ENCODE data around the gene SV2C.
A peak's percentile ranks its signal among the peaks of the same experiment; 100 is the strongest.
"Not testable (repeated sequence)": the region's sequence is repeated elsewhere in the genome, so short reads cannot be mapped to it uniquely, and the experiment has no call there.

Gene SV2C

DNA sequence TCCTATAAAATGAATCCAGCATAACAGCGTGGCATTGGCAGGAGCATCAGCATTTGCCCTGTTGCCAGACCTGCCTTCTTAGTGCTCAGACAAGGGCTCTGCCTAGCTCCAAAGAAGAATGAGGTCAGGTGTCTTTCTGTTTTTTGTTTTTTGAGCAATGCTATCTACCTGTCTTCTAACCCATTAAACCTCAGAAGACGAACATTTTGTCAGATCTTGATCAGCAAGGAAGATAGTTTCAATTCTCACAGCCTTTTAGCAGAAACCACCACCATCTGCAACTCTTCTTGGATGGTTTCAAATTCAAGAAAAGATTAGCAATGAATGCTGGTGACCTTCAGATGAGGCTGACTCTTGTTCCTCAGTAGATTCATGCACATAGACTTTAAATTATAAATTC, 216.4 kb downstream of the SV2C start:
- DNase-seq (ENCODE audit: low spot score): no peak

DNA sequence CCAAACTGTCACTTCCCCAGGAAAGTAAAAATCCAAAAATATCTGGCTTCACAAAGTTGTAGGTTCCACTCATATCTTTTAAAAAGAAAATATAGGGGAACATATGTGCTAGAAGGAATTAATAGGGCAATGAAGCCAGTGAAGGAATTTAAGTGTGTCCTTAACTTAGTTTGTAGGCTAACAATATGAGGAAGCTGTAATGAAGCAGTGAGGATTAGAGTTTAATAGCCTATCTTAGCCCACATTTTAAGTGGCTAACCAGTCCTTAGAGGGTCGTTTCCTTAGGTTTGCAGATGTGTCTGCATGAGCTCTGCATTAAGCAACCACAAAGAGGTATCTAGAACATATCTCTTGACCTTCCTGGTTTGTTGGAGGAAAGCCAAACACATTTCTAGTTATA, 218.7 kb downstream of the SV2C start:
- not testable (repeated sequence) for DNase-seq (ENCODE audit: low spot score)

DNA sequence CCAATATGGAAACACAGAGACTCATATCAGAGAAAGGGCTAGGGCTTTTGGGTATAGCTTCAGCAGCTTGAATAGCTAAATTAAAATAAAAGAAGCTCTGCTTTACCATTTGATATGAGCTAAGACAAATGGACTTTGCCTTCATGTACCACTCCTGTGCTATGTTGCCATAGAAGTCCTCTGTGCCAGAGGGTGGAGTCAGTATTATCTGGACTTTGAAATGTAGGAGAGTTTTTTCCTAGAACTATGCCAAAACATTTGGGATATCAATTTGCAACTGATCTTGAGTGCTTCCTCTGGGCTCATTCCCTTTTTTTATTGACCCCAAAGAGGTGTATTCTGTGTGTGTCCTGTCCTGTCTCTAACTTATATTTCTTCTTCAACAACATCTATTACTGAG, 219.5 kb downstream of the SV2C start:
- not testable (repeated sequence) for DNase-seq (ENCODE audit: low spot score)

GRCh38 chr5:76303921-76304320, 220.7 kb downstream of the SV2C start:
- DNase-seq (ENCODE audit: low spot score): peak; percentile 24

DNA sequence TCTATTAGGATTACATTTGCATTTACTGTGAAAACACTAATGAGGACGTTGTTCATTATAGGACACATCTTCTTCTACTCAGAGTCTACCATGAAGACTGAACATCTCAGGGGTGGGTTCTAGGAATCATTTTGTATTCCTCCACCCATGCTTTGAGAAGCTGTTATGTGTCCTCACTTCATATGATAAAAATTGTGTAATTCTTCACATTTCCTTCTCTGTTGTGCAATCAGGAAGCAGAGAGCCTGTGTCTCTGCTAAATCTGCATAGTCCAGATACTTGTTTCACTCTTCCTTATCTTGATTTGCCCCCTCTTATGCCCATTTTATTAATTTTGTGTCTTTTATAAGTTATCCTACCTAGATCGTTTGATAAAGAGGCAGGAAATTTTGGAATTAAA, 222.1 kb downstream of the SV2C start:
- no peak for DNase-seq (ENCODE audit: low spot score)

- DNase-seq (ENCODE audit: low spot score): no peak
These were observed 222.6 kb downstream of the SV2C start for GRCh38 chr5:76305775-76306174.

DNA sequence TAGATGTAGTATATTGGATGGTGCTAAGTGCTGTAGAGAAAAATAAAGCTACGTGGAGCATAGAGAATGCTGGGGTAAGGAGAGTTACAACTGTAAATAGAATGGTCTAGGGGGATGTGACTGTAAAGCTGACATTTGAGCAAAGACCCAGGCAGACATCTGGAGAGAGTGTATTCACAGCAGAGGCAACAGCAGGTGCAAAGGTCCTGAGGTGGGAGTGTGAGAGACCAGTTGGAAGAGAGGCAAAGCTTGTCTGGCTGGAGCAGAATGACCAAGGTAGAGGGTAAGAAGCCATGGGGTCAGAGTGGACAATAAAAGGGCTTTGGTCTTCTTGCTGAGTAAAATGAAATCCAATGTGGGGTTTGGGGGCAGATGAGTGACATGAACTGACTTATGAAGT, 227.0 kb downstream of the SV2C start:
- DNase-seq (ENCODE audit: low spot score): no peak

- DNase-seq (ENCODE audit: low spot score): no peak
These were observed 229.6 kb downstream of the SV2C start for GRCh38 chr5:76312783-76313182.

DNA sequence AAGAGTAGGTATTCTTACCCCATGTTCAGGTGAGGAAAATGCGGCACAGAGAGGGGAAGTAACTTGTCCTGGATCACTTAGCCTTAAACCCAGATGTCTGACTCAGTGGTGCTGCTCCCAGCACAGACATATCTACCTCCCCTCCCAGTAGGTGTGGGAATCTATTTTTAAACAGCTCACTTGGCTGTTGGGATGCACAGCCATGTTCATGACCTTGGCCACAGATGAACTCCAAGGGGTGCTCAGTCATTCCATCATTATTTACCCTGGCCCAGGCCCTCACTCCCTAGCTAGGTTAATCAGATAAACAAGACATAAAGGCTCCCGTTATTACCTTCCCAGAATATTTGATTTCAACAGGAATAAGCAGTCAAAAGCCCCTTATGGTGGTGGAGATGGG, 231.5 kb downstream of the SV2C start:
- DNase-seq (ENCODE audit: low spot score): no peak

DNA sequence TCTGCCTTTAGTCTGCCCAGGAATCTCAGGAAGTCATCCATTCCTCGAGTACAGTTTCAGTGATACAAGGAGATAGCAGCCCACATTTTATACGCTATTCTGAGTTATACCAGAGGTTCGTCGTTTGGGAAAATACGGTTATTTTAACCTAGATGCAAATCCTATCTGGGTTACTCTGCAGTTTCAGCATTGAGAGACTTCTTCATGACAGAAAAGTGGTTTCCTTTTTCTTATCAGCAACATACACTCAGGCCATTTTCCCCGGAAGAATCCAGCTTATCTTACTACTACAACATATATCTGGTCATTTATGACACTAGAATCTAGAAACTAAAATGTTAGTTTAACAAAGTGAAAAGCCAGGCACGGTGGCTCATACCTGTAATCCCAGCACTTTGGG, 236.5 kb downstream of the SV2C start:
- DNase-seq (ENCODE audit: low spot score): no peak

GRCh38 chr5:76323494-76323893, 240.3 kb downstream of the SV2C start:
- DNase-seq (ENCODE audit: low spot score): not testable (repeated sequence)

GRCh38 chr5:76325326-76325725, 242.1 kb downstream of the SV2C start:
- no peak for DNase-seq (ENCODE audit: low spot score)

DNA sequence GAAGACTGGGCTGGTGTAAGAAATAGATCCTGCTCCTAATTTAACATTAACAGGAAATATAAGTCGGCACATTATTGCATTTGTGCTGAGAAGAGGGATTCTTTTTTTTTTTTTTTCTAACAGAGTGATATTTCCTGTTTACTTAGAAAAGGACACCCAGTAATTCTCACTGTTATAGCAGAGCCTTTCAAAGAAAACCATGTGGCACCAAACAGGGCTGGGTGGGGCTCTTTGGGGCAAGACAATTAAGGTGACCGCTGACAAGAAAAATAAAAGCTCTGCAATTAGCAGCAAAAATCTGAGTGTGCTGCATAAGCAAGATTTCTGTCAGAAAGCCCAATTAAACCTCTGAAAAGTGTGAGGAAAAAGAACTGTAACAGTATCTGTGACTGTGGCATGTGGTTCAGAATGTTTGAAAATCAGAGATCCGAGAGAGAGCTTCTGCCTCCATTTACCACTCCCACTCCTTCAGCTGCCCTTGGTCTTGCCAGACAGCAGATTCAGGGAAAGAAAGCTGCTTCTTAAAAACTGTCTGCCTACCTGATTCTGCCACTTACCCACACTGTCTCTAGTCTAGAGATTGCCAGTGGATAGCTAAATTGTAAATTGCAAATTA, 242.8 kb downstream of the SV2C start:
- DNase-seq (ENCODE audit: low spot score): peak; percentile 60

DNA sequence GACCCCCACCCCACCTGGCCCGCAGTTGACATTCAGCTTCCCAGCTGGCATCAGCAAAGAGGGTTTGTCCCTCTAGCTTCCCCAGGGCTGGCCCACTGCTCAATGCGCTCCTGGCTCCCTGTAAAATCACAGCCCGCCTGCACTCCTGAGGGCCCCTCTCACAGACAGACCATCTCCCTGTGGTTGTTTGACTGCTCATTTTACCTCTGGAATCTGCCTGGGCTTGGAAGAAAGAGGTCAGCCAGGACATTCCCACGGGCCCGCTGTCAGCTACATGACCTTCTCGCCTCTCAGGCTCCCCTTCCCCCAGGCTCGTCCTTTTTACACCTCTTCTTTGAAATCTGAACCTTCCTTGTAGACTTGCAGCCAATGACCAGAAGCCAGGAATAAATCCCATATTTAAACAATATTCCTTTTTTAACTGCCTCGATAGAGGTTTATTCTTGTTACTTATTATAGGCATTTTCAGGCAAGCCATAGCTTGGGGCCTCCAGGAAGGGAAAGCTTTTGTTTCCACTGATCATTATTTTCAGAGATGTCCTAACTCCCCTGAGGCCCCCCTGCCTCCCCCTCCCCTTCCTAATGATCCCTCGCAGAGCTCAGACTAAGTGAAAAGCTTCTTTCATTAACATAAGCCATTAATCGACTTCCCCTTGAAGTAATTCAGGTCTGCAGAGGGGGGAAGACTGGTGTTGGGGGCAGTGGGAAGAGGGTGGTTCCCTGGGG, 243.6 kb downstream of the SV2C start:
- DNase-seq (ENCODE audit: low spot score): no peak

- no peak for DNase-seq (ENCODE audit: low spot score)
These were observed 246.2 kb downstream of the SV2C start for GRCh38 chr5:76329346-76329745.

DNA sequence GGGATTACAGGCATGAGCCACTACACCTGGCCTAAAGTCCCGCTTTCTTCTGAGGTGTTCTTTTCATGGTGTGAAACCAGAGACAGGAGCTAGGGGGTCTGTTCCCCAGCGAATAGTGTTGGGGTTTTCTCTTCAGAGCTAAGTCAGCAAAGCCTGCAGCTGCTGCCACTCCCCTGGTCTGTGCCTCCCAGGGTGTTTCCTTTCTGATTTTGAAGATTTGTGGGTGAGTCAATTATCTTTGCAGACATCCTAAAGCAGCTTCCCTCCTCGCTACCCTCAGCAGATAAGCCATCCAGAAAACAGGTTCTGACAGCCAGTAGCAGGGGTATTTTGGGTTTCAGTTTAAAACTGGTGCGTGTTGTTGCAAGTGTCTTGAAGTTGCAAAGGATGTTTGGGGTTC, 247.9 kb downstream of the SV2C start:
- DNase-seq (ENCODE audit: low spot score): peak; percentile 33

- DNase-seq (ENCODE audit: low spot score): no peak
These were observed 248.9 kb downstream of the SV2C start for GRCh38 chr5:76332102-76332501.

- DNase-seq (ENCODE audit: low spot score): no peak
These were observed 249.5 kb downstream of the SV2C start for GRCh38 chr5:76332611-76333205.

DNA sequence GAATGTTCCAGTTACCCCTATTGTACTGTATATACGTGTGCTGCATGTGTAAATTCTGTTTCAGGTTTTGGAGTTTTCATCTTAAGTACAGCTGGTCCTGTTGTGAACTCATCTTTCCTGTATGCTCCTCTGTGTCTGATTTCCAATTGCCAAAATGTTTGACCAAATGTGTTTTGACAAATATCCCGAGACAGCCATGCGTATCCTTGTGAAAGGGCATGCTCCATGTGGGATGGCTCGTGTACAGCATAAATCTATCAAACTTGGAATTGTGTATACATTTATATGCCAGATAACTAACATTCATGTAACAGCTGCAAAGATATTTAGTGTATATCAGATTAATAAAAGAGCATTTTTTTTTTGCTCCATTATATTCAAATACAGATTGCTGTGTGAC, 250.4 kb downstream of the SV2C start:
- DNase-seq (ENCODE audit: low spot score): no peak

GRCh38 chr5:76334574-76334973, 251.4 kb downstream of the SV2C start:
- no peak for DNase-seq (ENCODE audit: low spot score)

GRCh38 chr5:76335451-76335850, 252.3 kb downstream of the SV2C start:
- not testable (repeated sequence) for DNase-seq (ENCODE audit: low spot score)

- DNase-seq (ENCODE audit: low spot score): not testable (repeated sequence)
These were observed 253.1 kb downstream of the SV2C start for GRCh38 chr5:76336253-76336809.

DNA sequence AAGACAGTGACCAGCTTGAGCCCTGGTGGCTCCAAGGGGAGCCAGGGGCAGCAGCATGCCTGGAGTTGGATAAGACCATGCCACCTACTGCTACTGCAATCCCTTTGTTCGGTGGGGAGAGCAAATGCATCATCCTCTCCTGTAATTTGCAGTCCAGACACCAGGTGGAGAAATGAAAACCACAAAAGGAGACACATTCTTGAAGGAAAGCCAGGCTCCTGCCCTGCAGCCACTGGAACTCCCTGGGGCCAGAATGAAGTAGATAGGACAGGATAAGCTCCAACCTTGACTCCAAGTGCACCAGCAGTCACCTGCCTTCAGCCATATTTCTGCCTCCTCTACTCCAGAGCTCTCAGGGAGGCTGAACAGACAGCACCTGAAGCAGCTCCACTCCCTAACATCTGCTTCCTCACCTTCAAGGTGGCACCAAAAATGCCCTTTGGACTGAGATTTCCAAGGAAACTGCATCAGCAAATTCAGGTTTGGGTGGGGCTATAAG, 254.8 kb downstream of the SV2C start:
- DNase-seq (ENCODE audit: low spot score): peak; percentile 41

All from activated CD4-positive, alpha-beta T cell treated with anti-CD3 and anti-CD28 coated beads, Interleukin-2, Interleukin-4, amounts not matched to agents 100 ng/mL and 50 ng/mL, durations not matched to agents 16 hours and 8 hours (primary cell).